Mammary epithelial cell (primary cell): Measurements from ENCODE around the gene CACNA1A.

ENCODE experiments used
- CTCF ChIP-seq, 2 donors: IDR thresholded peaks in 1 of 2; conservative IDR thresholded peaks in 1 of 2; 2 replicates each; pipeline ENCODE4 v1.5.1; 2011 to 2012; ENCODE audit warnings: inconsistent platforms in 2 of 2, low read length in 2 of 2, mild to moderate bottlenecking in 2 of 2, control low read depth in 1 of 2, low read depth in 1 of 2; ENCODE audit not compliant: insufficient read depth in 1 of 2; ENCODE audit errors: extremely low read depth in 1 of 2
- EZH2 ChIP-seq: IDR thresholded peaks from 2 replicates; pipeline ENCODE4 v1.6.1; 2012; ENCODE audit warnings: low read length, inconsistent platforms, borderline replicate concordance

GRCh38 chr19:13299838-13300237 lies 206.4 kb downstream of the CACNA1A start:
- TF ChIP-seq CTCF (conservative IDR thresholded peaks at IDR 0.05 in 1 of 2, IDR thresholded peaks at IDR 0.05 in 1 of 2; ENCODE audit: extremely low read depth in 1 of 2, insufficient read depth in 1 of 2, low read depth in 1 of 2, low read length in 2 of 2): no peak
- TF ChIP-seq EZH2: no peak
